GM12873 (cell line): Measurements from ENCODE around the gene KCTD1.

ENCODE experiments used
- CTCF ChIP-seq: IDR thresholded peaks from 2 replicates; pipeline ENCODE4 v1.5.1; 2012; ENCODE audit warnings: low read depth, mild to moderate bottlenecking, moderate library complexity, low read length, control low read depth; ENCODE audit not compliant: insufficient read depth; ENCODE audit errors: missing control alignments

Gene KCTD1

GRCh38 chr18:26526966-26527234, 21.5 kb downstream of the KCTD1 start:
- no peak for TF ChIP-seq CTCF

GRCh38 chr18:26526128-26526965, 22.0 kb downstream of the KCTD1 start:
- no peak for TF ChIP-seq CTCF

- no peak for TF ChIP-seq CTCF
Observed at GRCh38 chr18:26524504-26525351, 23.6 kb downstream of the KCTD1 start.

- TF ChIP-seq CTCF: no peak
Observed at GRCh38 chr18:26524002-26524401, 24.4 kb downstream of the KCTD1 start.

- TF ChIP-seq CTCF: no peak
Observed at GRCh38 chr18:26521617-26522016, 26.7 kb downstream of the KCTD1 start.

GRCh38 chr18:26520974-26521373, 27.4 kb downstream of the KCTD1 start:
- TF ChIP-seq CTCF: no peak

GRCh38 chr18:26519114-26519513, 29.2 kb downstream of the KCTD1 start:
- no peak for TF ChIP-seq CTCF
